PFSK-1 (cell line): ENCODE measurements around the gene KCNIP1.

Source experiments
- POLR2AphosphoS5 ChIP-seq: IDR thresholded peaks from 2 replicates; pipeline ENCODE4 v1.6.1; 2012; ENCODE audit warnings: low read depth, mild to moderate bottlenecking, control low read depth, low read length, moderate library complexity
- TAF1 ChIP-seq: IDR thresholded peaks from 2 replicates; pipeline ENCODE4 v1.6.1; 2012; ENCODE audit warnings: low read length, control low read depth, borderline replicate concordance; ENCODE audit not compliant: insufficient read depth

GRCh38 chr5:170560938-170561337 lies 57.1 kb downstream of the KCNIP1 start:
- TF ChIP-seq POLR2AphosphoS5: no peak
- no peak for TF ChIP-seq TAF1
